ENCODE results near the gene CDAN1. TPM values are rescaled to one million over a fixed set of nuclear protein-coding genes. Genes with fewer than 3 reads are reported as not detected.

CDAN1 gene
- total RNA-seq, 1 donor from 2014 or later: 14.6 TPM

DNA sequence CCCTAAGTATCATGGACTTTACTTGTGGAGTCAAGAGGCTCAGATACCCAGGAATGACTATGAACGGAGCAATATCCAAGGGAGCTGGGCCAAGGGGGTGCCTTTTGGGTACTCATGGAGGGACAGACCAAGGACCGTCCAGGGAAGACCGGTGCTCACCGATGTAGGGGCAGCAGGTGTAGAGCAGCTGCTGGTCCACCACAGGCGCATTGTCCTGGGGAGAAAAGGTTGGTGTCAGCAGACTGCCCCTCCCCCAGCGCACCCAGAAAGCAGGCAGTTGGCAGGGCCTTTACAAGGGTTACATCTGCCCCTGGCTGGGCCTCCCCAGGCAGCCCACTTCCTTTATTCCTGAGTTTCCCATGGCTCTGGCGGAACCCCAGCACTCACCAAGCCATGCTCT, 7.5 kb downstream of the CDAN1 start:
- no peak overlapping the region for H3K4me2 ChIP-seq (ENCODE audit: low read length)

DNA sequence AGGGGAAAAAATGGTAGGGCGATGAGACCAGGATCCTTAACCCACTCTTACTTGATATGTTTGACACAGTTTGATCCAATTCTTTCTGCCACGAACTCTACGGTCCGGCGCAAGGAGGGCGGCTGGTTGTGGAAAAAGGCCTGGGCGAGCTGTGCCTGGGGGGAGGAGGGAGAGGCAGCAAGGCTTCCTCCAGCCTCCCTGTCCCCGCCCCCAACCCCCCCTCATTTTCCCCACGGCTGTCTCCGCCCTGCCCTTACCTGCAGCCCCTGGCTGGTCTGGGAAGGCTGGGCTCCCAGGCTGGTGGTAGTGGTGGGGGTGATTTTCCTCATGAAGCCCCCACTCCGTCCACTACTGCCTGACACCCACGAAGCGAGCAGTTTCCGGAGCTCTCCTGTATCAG, 8.0 kb downstream of the CDAN1 start:
- no peaks in the 10 kb centered on the region for H3K4me1 ChIP-seq (ENCODE audit: insufficient read depth, low read length)
- no peak overlapping the region for H3K27ac ChIP-seq (ENCODE audit: low read depth, low read length)
- no peak for DNase-seq (ENCODE audit: low read depth)
- peaks cover 38% of the 10 kb centered on the region for H3K36me3 ChIP-seq (ENCODE audit: insufficient read depth, low read length)
- no peak for FAIRE-seq
- Mint-ChIP-seq H3K4me1 (ENCODE audit: low read depth, unreplicated experiment) (no peaks in the 10 kb centered on the region), H3K27ac (ENCODE audit: unreplicated experiment) (no peak overlapping the region), H3K4me3 (ENCODE audit: unreplicated experiment) (no peak overlapping the region), H3K27me3 (ENCODE audit: low read depth, unreplicated experiment) (no peaks in the 10 kb centered on the region), H3K36me3 (ENCODE audit: low read depth, unreplicated experiment) (peaks cover 24% of the 10 kb centered on the region), H3K9me3 (ENCODE audit: unreplicated experiment) (peaks cover 1% of the 10 kb centered on the region)
- H3K27me3 ChIP-seq (ENCODE audit: insufficient read depth, low read length): no peaks in the 10 kb centered on the region
- no peak overlapping the region for H2AFZ ChIP-seq (ENCODE audit: low read depth, low read length)
- H3K4me3 ChIP-seq (ENCODE audit: insufficient read depth, low read depth, low read length): no peak overlapping the region
- H3K79me2 ChIP-seq (ENCODE audit: insufficient read depth, low read length): no peaks in the 10 kb centered on the region
- H4K20me1 ChIP-seq (ENCODE audit: insufficient read depth, low read length): peaks cover 10% of the 10 kb centered on the region
- H3K9me3 ChIP-seq (ENCODE audit: insufficient read depth, low read depth, low read length): no peaks in the 10 kb centered on the region
- no peak overlapping the region for H3K4me2 ChIP-seq (ENCODE audit: low read length)
- H3K9ac ChIP-seq (ENCODE audit: low read length): no peak overlapping the region
- TF ChIP-seq, protein P1, sequence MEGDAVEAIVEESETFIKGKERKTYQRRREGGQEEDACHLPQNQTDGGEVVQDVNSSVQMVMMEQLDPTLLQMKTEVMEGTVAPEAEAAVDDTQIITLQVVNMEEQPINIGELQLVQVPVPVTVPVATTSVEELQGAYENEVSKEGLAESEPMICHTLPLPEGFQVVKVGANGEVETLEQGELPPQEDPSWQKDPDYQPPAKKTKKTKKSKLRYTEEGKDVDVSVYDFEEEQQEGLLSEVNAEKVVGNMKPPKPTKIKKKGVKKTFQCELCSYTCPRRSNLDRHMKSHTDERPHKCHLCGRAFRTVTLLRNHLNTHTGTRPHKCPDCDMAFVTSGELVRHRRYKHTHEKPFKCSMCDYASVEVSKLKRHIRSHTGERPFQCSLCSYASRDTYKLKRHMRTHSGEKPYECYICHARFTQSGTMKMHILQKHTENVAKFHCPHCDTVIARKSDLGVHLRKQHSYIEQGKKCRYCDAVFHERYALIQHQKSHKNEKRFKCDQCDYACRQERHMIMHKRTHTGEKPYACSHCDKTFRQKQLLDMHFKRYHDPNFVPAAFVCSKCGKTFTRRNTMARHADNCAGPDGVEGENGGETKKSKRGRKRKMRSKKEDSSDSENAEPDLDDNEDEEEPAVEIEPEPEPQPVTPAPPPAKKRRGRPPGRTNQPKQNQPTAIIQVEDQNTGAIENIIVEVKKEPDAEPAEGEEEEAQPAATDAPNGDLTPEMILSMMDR (IDR thresholded peaks at IDR 0.05; ENCODE audit: insufficient read depth, low read depth, low read length): no peak
- no peak for TF ChIP-seq EZH2 (IDR thresholded peaks at IDR 0.05; ENCODE audit: insufficient read depth, low read length)

More for the DNA sequence above, 7.5 kb downstream of the CDAN1 start:
- Histone ChIP-seq H4K20me1 (ENCODE audit: insufficient read depth, low read length) (peaks cover 14% of the 10 kb centered on the region), H3K27me3 (ENCODE audit: insufficient read depth, low read length) (no peaks in the 10 kb centered on the region), H3K36me3 (ENCODE audit: insufficient read depth, low read length) (peaks cover 38% of the 10 kb centered on the region), H3K27ac (ENCODE audit: low read depth, low read length) (no peak overlapping the region), H3K9me3 (ENCODE audit: insufficient read depth, low read depth, low read length) (no peaks in the 10 kb centered on the region), H3K9ac (ENCODE audit: low read length) (no peak overlapping the region), H3K4me3 (ENCODE audit: insufficient read depth, low read depth, low read length) (no peak overlapping the region), H3K4me1 (ENCODE audit: insufficient read depth, low read length) (no peaks in the 10 kb centered on the region), H2AFZ (ENCODE audit: low read depth, low read length) (no peak overlapping the region), H3K79me2 (ENCODE audit: insufficient read depth, low read length) (no peaks in the 10 kb centered on the region)
- no peaks in the 10 kb centered on the region for H3K4me1 Mint-ChIP-seq (ENCODE audit: low read depth, unreplicated experiment)
- no peak overlapping the region for H3K27ac Mint-ChIP-seq (ENCODE audit: unreplicated experiment)
- H3K36me3 Mint-ChIP-seq (ENCODE audit: low read depth, unreplicated experiment): peaks cover 24% of the 10 kb centered on the region
- no peak for DNase-seq (ENCODE audit: low read depth)
- H3K4me3 Mint-ChIP-seq (ENCODE audit: unreplicated experiment): no peak overlapping the region
- no peaks in the 10 kb centered on the region for H3K27me3 Mint-ChIP-seq (ENCODE audit: low read depth, unreplicated experiment)
- FAIRE-seq: no peak
- TF ChIP-seq EZH2 (IDR thresholded peaks at IDR 0.05; ENCODE audit: insufficient read depth, low read length): no peak
- TF ChIP-seq, protein P1 (IDR thresholded peaks at IDR 0.05; ENCODE audit: insufficient read depth, low read depth, low read length): no peak
- peaks cover 1% of the 10 kb centered on the region for H3K9me3 Mint-ChIP-seq (ENCODE audit: unreplicated experiment)

DNA sequence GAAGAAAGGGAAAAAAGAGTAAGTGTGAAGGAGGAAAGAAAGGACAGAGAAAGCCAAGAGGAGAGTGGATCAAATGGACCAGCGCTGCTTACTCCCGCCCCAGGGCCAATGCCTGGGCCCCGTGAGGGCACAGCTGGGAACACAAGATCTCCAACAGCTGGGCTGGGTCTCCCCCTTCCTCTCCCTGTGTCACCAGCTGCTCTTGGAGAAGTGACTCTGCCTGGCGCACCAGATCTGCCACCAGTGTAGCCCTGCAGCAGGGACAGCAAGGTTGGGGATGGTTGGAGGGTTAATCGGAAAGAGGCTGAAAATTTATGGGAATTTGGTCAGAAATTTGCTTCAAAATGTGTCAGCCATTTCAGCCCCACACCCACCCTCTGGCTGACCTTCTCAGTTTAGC, 8.4 kb downstream of the CDAN1 start:
- H3K4me2 ChIP-seq (ENCODE audit: low read length): no peak overlapping the region
- Mint-ChIP-seq H3K27me3 (ENCODE audit: low read depth, unreplicated experiment) (no peaks in the 10 kb centered on the region), H3K9me3 (ENCODE audit: unreplicated experiment) (peaks cover 1% of the 10 kb centered on the region), H3K4me3 (ENCODE audit: unreplicated experiment) (no peak overlapping the region), H3K36me3 (ENCODE audit: low read depth, unreplicated experiment) (peaks cover 24% of the 10 kb centered on the region), H3K4me1 (ENCODE audit: low read depth, unreplicated experiment) (no peaks in the 10 kb centered on the region), H3K27ac (ENCODE audit: unreplicated experiment) (no peak overlapping the region)
- H3K36me3 ChIP-seq (ENCODE audit: insufficient read depth, low read length): peaks cover 39% of the 10 kb centered on the region
- no peak overlapping the region for H2AFZ ChIP-seq (ENCODE audit: low read depth, low read length)
- FAIRE-seq: no peak
- no peak for DNase-seq (ENCODE audit: low read depth)
- H3K4me1 ChIP-seq (ENCODE audit: insufficient read depth, low read length): no peaks in the 10 kb centered on the region
- no peak overlapping the region for H3K4me3 ChIP-seq (ENCODE audit: insufficient read depth, low read depth, low read length)
- peaks cover 10% of the 10 kb centered on the region for H4K20me1 ChIP-seq (ENCODE audit: insufficient read depth, low read length)
- H3K9me3 ChIP-seq (ENCODE audit: insufficient read depth, low read depth, low read length): no peaks in the 10 kb centered on the region
- no peaks in the 10 kb centered on the region for H3K27me3 ChIP-seq (ENCODE audit: insufficient read depth, low read length)
- TF ChIP-seq, protein P1 (IDR thresholded peaks at IDR 0.05; ENCODE audit: insufficient read depth, low read depth, low read length): no peak
- H3K27ac ChIP-seq (ENCODE audit: low read depth, low read length): no peak overlapping the region
- no peak overlapping the region for H3K9ac ChIP-seq (ENCODE audit: low read length)
- H3K79me2 ChIP-seq (ENCODE audit: insufficient read depth, low read length): no peaks in the 10 kb centered on the region
